CD14-positive monocyte (primary cell): ENCODE measurements around the gene RAMACL. TPM values are rescaled to one million over a fixed set of nuclear protein-coding genes. Genes with fewer than 3 reads are reported as not detected.

Experiments
- DNase-seq, 3 donors: peaks; one replicate each; pipeline ENCODE4 v3.0.0-alpha.2; 2011 to 2022
- H2AFZ ChIP-seq: 2 replicates; pipeline ENCODE4 v1.6.0; 2012; ENCODE audit warnings: mild to moderate bottlenecking, low read depth, low read length, inconsistent platforms; ENCODE audit not compliant: insufficient read depth, poor library complexity, severe bottlenecking
- H3K27ac ChIP-seq, 2 donors: 1 replicate in 1 of 2; 2 replicates in 1 of 2; pipeline ENCODE4 v1.5.1; 2012 to 2013; ENCODE audit warnings: low read length in 2 of 2, control low read depth in 1 of 2, inconsistent platforms in 1 of 2, low read depth in 1 of 2, mild to moderate bottlenecking in 1 of 2
- H3K27me3 ChIP-seq, 2 donors: one replicate each; pipeline versions ENCODE4 v1.6.0 to v1.6.1; 2011 to 2013; ENCODE audit warnings: low read length in 2 of 2; ENCODE audit not compliant: control insufficient read depth in 2 of 2, insufficient read depth in 2 of 2
- H3K36me3 ChIP-seq, 2 donors: replicated peaks in 1 of 2; 1 replicate in 1 of 2; 2 replicates in 1 of 2; pipeline versions ENCODE4 v1.5.1 to v1.6.1; 2012 to 2013; ENCODE audit warnings: low read length in 2 of 2, control low read depth in 1 of 2, inconsistent platforms in 1 of 2, mild to moderate bottlenecking in 1 of 2; ENCODE audit not compliant: insufficient read depth in 2 of 2, control insufficient read depth in 1 of 2
- H3K4me1 ChIP-seq, 2 donors: 1 replicate in 1 of 2; 2 replicates in 1 of 2; pipeline versions ENCODE4 v1.5.1 to v1.6.1; 2012 to 2013; ENCODE audit warnings: low read length in 2 of 2, control low read depth in 1 of 2, inconsistent platforms in 1 of 2, mild to moderate bottlenecking in 1 of 2, moderate library complexity in 1 of 2; ENCODE audit not compliant: insufficient read depth in 2 of 2, control insufficient read depth in 1 of 2
- H3K4me2 ChIP-seq: replicated peaks from 2 replicates; pipeline ENCODE3; 2012; ENCODE audit warnings: low read length, moderate library complexity, mild to moderate bottlenecking; ENCODE audit not compliant: poor library complexity, severe bottlenecking; ENCODE audit errors: extremely low read depth
- H3K4me3 ChIP-seq, 3 experiments: fragments of 200-600 bp in 1 of 3; sonication (generic) in 1 of 3; replicated peaks in 1 of 3; 1 replicate in 2 of 3; 2 replicates in 1 of 3; pipeline ENCODE4 v1.5.1; 2011 to 2013; ENCODE audit warnings: low read length in 3 of 3, mild to moderate bottlenecking in 3 of 3, control low read depth in 2 of 3, low read depth in 2 of 3, inconsistent platforms in 1 of 3, moderate library complexity in 1 of 3
- H3K79me2 ChIP-seq: 2 replicates; pipeline ENCODE4 v1.6.0; 2012; ENCODE audit warnings: mild to moderate bottlenecking, control low read depth, inconsistent platforms, low read length, moderate library complexity; ENCODE audit not compliant: insufficient read depth
- H3K9ac ChIP-seq: 2 replicates; pipeline ENCODE4 v1.6.0; 2017; ENCODE audit warnings: low read length, mild to moderate bottlenecking; ENCODE audit not compliant: insufficient read depth, poor library complexity, severe bottlenecking
- H3K9me3 ChIP-seq, 2 donors: replicated peaks in 1 of 2; 1 replicate in 1 of 2; 2 replicates in 1 of 2; pipeline versions ENCODE4 v1.5.1 to v1.6.1; 2012 to 2013; ENCODE audit warnings: low read length in 2 of 2, control low read depth in 1 of 2; ENCODE audit not compliant: control insufficient read depth in 1 of 2, insufficient read depth in 1 of 2
- H4K20me1 ChIP-seq: 2 replicates; pipeline ENCODE4 v1.6.0; 2012; ENCODE audit warnings: mild to moderate bottlenecking, low read length, control low read depth, moderate library complexity; ENCODE audit not compliant: insufficient read depth
- H3K27ac Mint-ChIP-seq, 7 donors: one replicate each; pipeline ENCODE4 v1.8.0; 2020; ENCODE audit warnings: mild to moderate bottlenecking in 7 of 7, mixed read lengths in 7 of 7, moderate library complexity in 6 of 7, inconsistent platforms in 2 of 7
- H3K27me3 Mint-ChIP-seq, 3 donors: one replicate each; pipeline ENCODE4 v1.8.0; 2021 to 2022; ENCODE audit warnings: low read depth in 3 of 3, mild to moderate bottlenecking in 3 of 3, mixed read lengths in 3 of 3, moderate library complexity in 3 of 3, inconsistent platforms in 1 of 3
- H3K36me3 Mint-ChIP-seq, 2 donors: one replicate each; pipeline ENCODE4 v1.8.0; 2020; ENCODE audit warnings: mixed read lengths in 2 of 2, inconsistent platforms in 1 of 2, mild to moderate bottlenecking in 1 of 2
- H3K4me1 Mint-ChIP-seq: one replicate; pipeline ENCODE4 v1.8.0; 2020; ENCODE audit warnings: mild to moderate bottlenecking, mixed read lengths
- H3K4me3 Mint-ChIP-seq, 2 donors: one replicate each; pipeline ENCODE4 v1.8.0; 2020; ENCODE audit warnings: mild to moderate bottlenecking in 2 of 2, mixed read lengths in 2 of 2, moderate library complexity in 1 of 2
- H3K9me3 Mint-ChIP-seq, 7 donors: one replicate each; pipeline ENCODE4 v1.8.0; 2020 to 2022; ENCODE audit warnings: mixed read lengths in 7 of 7, mild to moderate bottlenecking in 6 of 7, moderate library complexity in 6 of 7, inconsistent platforms in 2 of 7
- CTCF ChIP-seq: fragments of 200-600 bp; IDR thresholded peaks from one replicate; pipeline ENCODE4 v1.8.0; 2022; ENCODE audit warnings: antibody characterized with exemption, mild to moderate bottlenecking
- WGBS: methylation state at CpG from one replicate; pipeline ENCODE4 v1.1.5; 2013; ENCODE audit warnings: missing lambda C conversion rate; ENCODE audit not compliant: insufficient coverage; 5-methylcytosine and 5-hydroxymethylcytosine counted together
- intact Hi-C, 2 donors: fragments of 100-400 bp; cut with micrococcal nuclease; formaldehyde crosslinking; loops; one replicate each; pipeline versions ENCODE4 v1.15.0 to v1.15.1; 2023
- polyA plus RNA-seq, 3 donors: library from polyadenylated mRNA; depleted of rRNA in 1 of 3; unstranded in 2 of 3; stranded (reverse) in 1 of 3; fragments of 300-500 nt in 2 of 3; fragments of >200 nt in 1 of 3; fragmentation: Illumina TruSeq in 2 of 3; gene quantifications; 1 replicate in 2 of 3; 2 replicates in 1 of 3; pipeline ENCODE4 v1.2.3, GENCODE V29; 2012 to 2021

The RAMACL gene
- polyA plus RNA-seq, 3 donors, result 0.05 to 0.33 (median 0.11) TPM

- H3K4me1 Mint-ChIP-seq, result peaks cover 12% of the 10 kb centered on the region
- H3K27me3 Mint-ChIP-seq, result peaks cover 0 to 5% (median 2%) of the 10 kb centered on the region in 3 donors
- Histone ChIP-seq H3K27ac (no peak overlapping the region), H3K9ac (no peak overlapping the region), H3K79me2 (no peaks in the 10 kb centered on the region), H3K4me2 (no peak overlapping the region), H2AFZ (no peak overlapping the region), H4K20me1 (no peaks in the 10 kb centered on the region), H3K27me3 (no peaks in the 10 kb centered on the region), H3K36me3 (no peaks in the 10 kb centered on the region), H3K4me1 (no peaks in the 10 kb centered on the region), H3K4me3 (no peak overlapping the region), H3K9me3 (no peaks in the 10 kb centered on the region)
- no peak for DNase-seq
- H3K27ac Mint-ChIP-seq, result no peak overlapping the region
- intact Hi-C loops, result no loop called here
- no peak for TF ChIP-seq CTCF
- no peak overlapping the region for H3K4me3 Mint-ChIP-seq
- 72% methylated on average over 3 of the region's 13 CpGs for WGBS
- no peaks in the 10 kb centered on the region for H3K36me3 Mint-ChIP-seq
- no peaks in the 10 kb centered on the region for H3K9me3 Mint-ChIP-seq
Measured at GRCh38 chr6:166569206-166569605, 17.3 kb downstream of the RAMACL start.

- no peak for DNase-seq
- peaks cover 5 to 11% (median 7%) of the 10 kb centered on the region in 3 donors for H3K27me3 Mint-ChIP-seq
Measured at GRCh38 chr6:166567813-166568212, 18.7 kb downstream of the RAMACL start.

More at GRCh38 chr6:166567813-166568212, 18.7 kb downstream of the RAMACL start:
- no peak overlapping the region for H3K4me2 ChIP-seq
- peaks cover 5% of the 10 kb centered on the region for H3K4me1 Mint-ChIP-seq
- H3K27me3 ChIP-seq, result no peaks in the 10 kb centered on the region
- H3K4me3 ChIP-seq, result no peak overlapping the region
- no peaks in the 10 kb centered on the region for H3K4me1 ChIP-seq
- 100% methylated on average over 5 of the region's 8 CpGs for WGBS
- peaks cover 0 to 1% (median 0%) of the 10 kb centered on the region in 7 donors for H3K9me3 Mint-ChIP-seq
- no peaks in the 10 kb centered on the region for H3K79me2 ChIP-seq
- no peak overlapping the region for H3K27ac Mint-ChIP-seq
- TF ChIP-seq CTCF, result no peak
- H3K9me3 ChIP-seq, result no peaks in the 10 kb centered on the region
- no peak overlapping the region for H2AFZ ChIP-seq
- no peak overlapping the region for H3K9ac ChIP-seq
- intact Hi-C loops, result no loop called here
- no peak overlapping the region for H3K27ac ChIP-seq
- no peaks in the 10 kb centered on the region for H4K20me1 ChIP-seq
- H3K4me3 Mint-ChIP-seq, result no peak overlapping the region
- no peaks in the 10 kb centered on the region for H3K36me3 ChIP-seq
- H3K36me3 Mint-ChIP-seq, result no peaks in the 10 kb centered on the region
